ENCODE data around the gene ADCY2. TPM values are rescaled to one million over a fixed set of nuclear protein-coding genes. Genes with fewer than 3 reads are reported as not detected.

ADCY2 gene
- total and polyA plus RNA-seq, 2 experiments from 2014 or later, result 23.8 to 74.9 TPM

- TF ChIP-seq ZNF331 (CRISPR knock-in tag; IDR thresholded peaks at IDR 0.05; ENCODE audit: low read depth) (no peak), ETS1 (IDR thresholded peaks at IDR 0.05) (no peak), EZH2phosphoT487 (IDR thresholded peaks at IDR 0.05; ENCODE audit: unreplicated experiment) (no peak), ZNF114 (CRISPR knock-in tag; IDR thresholded peaks at IDR 0.05) (no peak), POLR2AphosphoS5 (IDR thresholded peaks at IDR 0.05; ENCODE audit: low read depth) (no peak), EZH2 (IDR thresholded peaks at IDR 0.05; ENCODE audit: low read depth, unreplicated experiment) (no peak)
- TF ChIP-seq, protein P1, sequence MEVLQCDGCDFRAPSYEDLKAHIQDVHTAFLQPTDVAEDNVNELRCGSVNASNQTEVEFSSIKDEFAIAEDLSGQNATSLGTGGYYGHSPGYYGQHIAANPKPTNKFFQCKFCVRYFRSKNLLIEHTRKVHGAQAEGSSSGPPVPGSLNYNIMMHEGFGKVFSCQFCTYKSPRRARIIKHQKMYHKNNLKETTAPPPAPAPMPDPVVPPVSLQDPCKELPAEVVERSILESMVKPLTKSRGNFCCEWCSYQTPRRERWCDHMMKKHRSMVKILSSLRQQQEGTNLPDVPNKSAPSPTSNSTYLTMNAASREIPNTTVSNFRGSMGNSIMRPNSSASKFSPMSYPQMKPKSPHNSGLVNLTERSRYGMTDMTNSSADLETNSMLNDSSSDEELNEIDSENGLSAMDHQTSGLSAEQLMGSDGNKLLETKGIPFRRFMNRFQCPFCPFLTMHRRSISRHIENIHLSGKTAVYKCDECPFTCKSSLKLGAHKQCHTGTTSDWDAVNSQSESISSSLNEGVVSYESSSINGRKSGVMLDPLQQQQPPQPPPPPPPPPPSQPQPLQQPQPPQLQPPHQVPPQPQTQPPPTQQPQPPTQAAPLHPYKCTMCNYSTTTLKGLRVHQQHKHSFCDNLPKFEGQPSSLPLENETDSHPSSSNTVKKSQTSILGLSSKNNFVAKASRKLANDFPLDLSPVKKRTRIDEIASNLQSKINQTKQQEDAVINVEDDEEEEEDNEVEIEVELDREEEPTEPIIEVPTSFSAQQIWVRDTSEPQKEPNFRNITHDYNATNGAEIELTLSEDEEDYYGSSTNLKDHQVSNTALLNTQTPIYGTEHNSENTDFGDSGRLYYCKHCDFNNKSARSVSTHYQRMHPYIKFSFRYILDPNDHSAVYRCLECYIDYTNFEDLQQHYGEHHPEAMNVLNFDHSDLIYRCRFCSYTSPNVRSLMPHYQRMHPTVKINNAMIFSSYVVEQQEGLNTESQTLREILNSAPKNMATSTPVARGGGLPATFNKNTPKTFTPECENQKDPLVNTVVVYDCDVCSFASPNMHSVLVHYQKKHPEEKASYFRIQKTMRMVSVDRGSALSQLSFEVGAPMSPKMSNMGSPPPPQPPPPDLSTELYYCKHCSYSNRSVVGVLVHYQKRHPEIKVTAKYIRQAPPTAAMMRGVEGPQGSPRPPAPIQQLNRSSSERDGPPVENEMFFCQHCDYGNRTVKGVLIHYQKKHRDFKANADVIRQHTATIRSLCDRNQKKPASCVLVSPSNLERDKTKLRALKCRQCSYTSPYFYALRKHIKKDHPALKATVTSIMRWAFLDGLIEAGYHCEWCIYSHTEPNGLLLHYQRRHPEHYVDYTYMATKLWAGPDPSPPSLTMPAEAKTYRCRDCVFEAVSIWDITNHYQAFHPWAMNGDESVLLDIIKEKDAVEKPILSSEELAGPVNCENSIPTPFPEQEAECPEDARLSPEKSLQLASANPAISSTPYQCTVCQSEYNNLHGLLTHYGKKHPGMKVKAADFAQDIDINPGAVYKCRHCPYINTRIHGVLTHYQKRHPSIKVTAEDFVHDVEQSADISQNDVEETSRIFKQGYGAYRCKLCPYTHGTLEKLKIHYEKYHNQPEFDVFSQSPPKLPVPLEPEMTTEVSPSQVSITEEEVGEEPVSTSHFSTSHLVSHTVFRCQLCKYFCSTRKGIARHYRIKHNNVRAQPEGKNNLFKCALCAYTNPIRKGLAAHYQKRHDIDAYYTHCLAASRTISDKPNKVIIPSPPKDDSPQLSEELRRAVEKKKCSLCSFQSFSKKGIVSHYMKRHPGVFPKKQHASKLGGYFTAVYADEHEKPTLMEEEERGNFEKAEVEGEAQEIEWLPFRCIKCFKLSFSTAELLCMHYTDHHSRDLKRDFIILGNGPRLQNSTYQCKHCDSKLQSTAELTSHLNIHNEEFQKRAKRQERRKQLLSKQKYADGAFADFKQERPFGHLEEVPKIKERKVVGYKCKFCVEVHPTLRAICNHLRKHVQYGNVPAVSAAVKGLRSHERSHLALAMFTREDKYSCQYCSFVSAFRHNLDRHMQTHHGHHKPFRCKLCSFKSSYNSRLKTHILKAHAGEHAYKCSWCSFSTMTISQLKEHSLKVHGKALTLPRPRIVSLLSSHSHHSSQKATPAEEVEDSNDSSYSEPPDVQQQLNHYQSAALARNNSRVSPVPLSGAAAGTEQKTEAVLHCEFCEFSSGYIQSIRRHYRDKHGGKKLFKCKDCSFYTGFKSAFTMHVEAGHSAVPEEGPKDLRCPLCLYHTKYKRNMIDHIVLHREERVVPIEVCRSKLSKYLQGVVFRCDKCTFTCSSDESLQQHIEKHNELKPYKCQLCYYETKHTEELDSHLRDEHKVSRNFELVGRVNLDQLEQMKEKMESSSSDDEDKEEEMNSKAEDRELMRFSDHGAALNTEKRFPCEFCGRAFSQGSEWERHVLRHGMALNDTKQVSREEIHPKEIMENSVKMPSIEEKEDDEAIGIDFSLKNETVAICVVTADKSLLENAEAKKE (CRISPR knock-in tag; IDR thresholded peaks at IDR 0.05), result no peak
Observed at GRCh38 chr5:7437836-7438235, 41.9 kb downstream of the ADCY2 start (continued).

- TF ChIP-seq EZH2 (IDR thresholded peaks at IDR 0.05; ENCODE audit: low read depth, unreplicated experiment) (no peak), POLR2AphosphoS5 (IDR thresholded peaks at IDR 0.05; ENCODE audit: low read depth) (no peak)
- Histone ChIP-seq H3F3A (replicated peaks; ENCODE audit: low read depth) (no peaks in the 10 kb centered on the region), H3K27me3 (ENCODE audit: insufficient read depth) (no peaks in the 10 kb centered on the region), H2AFZ (no peak overlapping the region), H3K79me2 (replicated peaks; ENCODE audit: insufficient read depth) (peaks cover 100% of the 10 kb centered on the region), H3K36me3 (ENCODE audit: insufficient read depth) (peaks cover 18% of the 10 kb centered on the region; the same call in 1 of the 2 replicates), H4K20me1 (replicated peaks; ENCODE audit: insufficient read depth) (peaks cover 44% of the 10 kb centered on the region), H3K9me2 (ENCODE audit: insufficient read depth) (no peaks in the 10 kb centered on the region), H3K4me2 (no peak overlapping the region), H3K4me1 (ENCODE audit: insufficient read depth) (0 out of 2 replicates have a peak, but pooled peaks cover 14% of the 10 kb centered on the region), H3K4me3 (no peak overlapping the region), H3K27ac (ENCODE audit: low read depth) (no peak overlapping the region)
- Mint-ChIP-seq H3K36me3 (ENCODE audit: low read depth) (peaks cover 43% of the 10 kb centered on the region), H3K27ac (no peak overlapping the region), H3K4me3 (no peak overlapping the region), H3K4me1 (peaks cover 25% of the 10 kb centered on the region), H3K9me3 (no peaks in the 10 kb centered on the region), H3K27me3 (ENCODE audit: insufficient read depth, low read depth, poor library complexity) (no peaks in the 10 kb centered on the region)
- DNase-seq (ENCODE audit: low spot score) (no peak), ATAC-seq (no peak)
Observed at GRCh38 chr5:7445068-7445467, 49.1 kb downstream of the ADCY2 start.

All from GM23338 (cell line).